HepG2 (cell line): Measurements from ENCODE around the gene HDGFL3. TPM values are rescaled to one million over a fixed set of nuclear protein-coding genes. Genes with fewer than 3 reads are reported as not detected.

ENCODE experiments used
- GTF2F1 ChIP-seq: fragments of 150-350 bp; IDR thresholded peaks from 2 replicates; pipeline ENCODE4 v1.6.1; 2014; ENCODE audit warnings: low read length
- KLF6 ChIP-seq: IDR thresholded peaks from 2 replicates; pipeline ENCODE4 v1.8.0; 2016; ENCODE audit warnings: missing biosample characterization, missing genetic modification reagents
- SOX13 ChIP-seq, 3 experiments: fragments of 450-650 bp in 1 of 3; sonication (generic) in 1 of 3; formaldehyde crosslinking in 1 of 3; IDR thresholded peaks in 2 of 3; conservative IDR thresholded peaks in 1 of 3; 2 replicates each; pipeline versions ENCODE4 v1.5.0 to v1.6.1; 2016 to 2020; ENCODE audit warnings: antibody characterized with exemption in 1 of 3, mild to moderate bottlenecking in 1 of 3, missing compliant biosample characterization in 1 of 3, missing genetic modification reagents in 1 of 3, moderate library complexity in 1 of 3
- ZBTB7A ChIP-seq: sonication (generic); formaldehyde crosslinking; IDR thresholded peaks from 2 replicates; pipeline ENCODE4 v1.8.0; 2022; ENCODE audit warnings: mild to moderate bottlenecking, missing genetic modification reagents
- ZNF235 ChIP-seq: sonication (generic); formaldehyde crosslinking; IDR thresholded peaks from 2 replicates; pipeline ENCODE4 v1.8.1; 2023; ENCODE audit warnings: mild to moderate bottlenecking, missing genetic modification reagents, borderline replicate concordance
- ZNF577 ChIP-seq: sonication (generic); formaldehyde crosslinking; IDR thresholded peaks from 2 replicates; pipeline ENCODE4 v1.4.0; 2020; ENCODE audit warnings: mild to moderate bottlenecking, low read depth, missing genetic modification reagents, borderline replicate concordance
- polyA plus RNA-seq, 8 experiments: library from polyadenylated mRNA; depleted of rRNA in 3 of 8; stranded (reverse) in 7 of 8; unstranded in 1 of 8; fragments of >200 nt; fragmentation: Illumina TruSeq in 4 of 8; extraction: Trizol in 4 of 8; gene quantifications; 2 replicates each; pipeline versions ENCODE4 v1.2.1 to v1.2.3, GENCODE V29; 2011 to 2016; ENCODE audit warnings: low read depth in 4 of 8, missing spikeins in 1 of 8, mixed read lengths in 1 of 8; ENCODE audit not compliant: insufficient read depth in 1 of 8
- total RNA-seq, 5 experiments: library from RNA; depleted of rRNA; stranded (reverse); fragments of >200 nt; fragmentation: Illumina TruSeq; extraction: Trizol; gene quantifications; 2 replicates each; pipeline ENCODE4 v1.2.3, GENCODE V29; 2016; ENCODE audit warnings: low read depth in 1 of 5
- TF ChIP-seq, protein P1 (sequence below): sonication (generic); formaldehyde crosslinking; IDR thresholded peaks from 2 replicates; pipeline ENCODE4 v1.5.1; 2020; ENCODE audit warnings: missing genetic modification reagents, mild to moderate bottlenecking, borderline replicate concordance
- TF ChIP-seq, protein P2 (sequence below): sonication (generic); formaldehyde crosslinking; IDR thresholded peaks from 2 replicates; pipeline ENCODE4 v1.4.0; 2020; ENCODE audit warnings: missing genetic modification reagents, borderline replicate concordance
- TF ChIP-seq, protein P3 (sequence below): sonication (generic); formaldehyde crosslinking; IDR thresholded peaks from 2 replicates; pipeline ENCODE4 v1.4.0; 2020; ENCODE audit warnings: missing genetic modification reagents, mild to moderate bottlenecking, borderline replicate concordance
- TF ChIP-seq, protein P4 (sequence below): sonication (generic); formaldehyde crosslinking; IDR thresholded peaks from 2 replicates; pipeline ENCODE4 v1.8.0; 2022; ENCODE audit warnings: low read depth, missing genetic modification reagents
- TF ChIP-seq, protein P5 (sequence below): sonication (generic); formaldehyde crosslinking; IDR thresholded peaks from 2 replicates; pipeline ENCODE4 v1.4.0; 2020; ENCODE audit warnings: mild to moderate bottlenecking, missing genetic modification reagents, borderline replicate concordance

Gene HDGFL3
- total and polyA plus RNA-seq, 2 of the 13 experiments (the other 11 are each of a cell fraction or from before 2014, with no cell fraction given): 0.07 to 0.09 TPM

DNA sequence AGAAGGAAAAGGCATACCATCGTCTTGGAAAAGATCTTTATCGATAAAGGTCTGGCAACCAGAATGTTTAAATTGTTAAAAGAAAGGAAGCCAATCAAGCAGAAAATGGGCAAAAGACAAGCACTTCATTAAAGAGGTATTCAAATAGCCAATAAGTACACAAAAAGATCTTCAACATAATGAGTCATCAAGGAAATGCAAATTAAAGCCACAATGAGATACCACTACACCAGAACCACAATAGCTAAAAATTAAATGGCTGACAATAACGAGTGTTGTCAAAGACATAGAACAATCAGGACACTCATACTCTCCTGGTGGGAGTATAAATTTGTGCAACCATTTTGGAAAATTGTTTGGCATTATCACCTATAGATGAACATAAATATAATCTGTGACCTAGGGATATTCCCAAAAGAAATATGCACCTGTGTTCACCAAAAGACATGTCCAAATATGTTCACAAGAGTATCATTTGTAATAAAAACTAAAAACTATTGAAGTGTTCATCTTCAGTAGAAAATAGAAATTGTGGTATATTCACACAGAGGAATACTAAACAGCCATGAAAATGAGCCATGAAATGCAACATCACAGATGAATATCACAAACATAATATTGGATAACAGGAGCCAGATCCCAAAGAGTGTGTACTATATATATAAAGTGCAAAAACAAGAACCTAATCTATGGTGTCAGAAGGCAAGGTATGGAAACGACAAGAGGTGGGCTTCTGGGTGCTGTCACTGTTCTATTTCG is 126.2 kb downstream of the HDGFL3 start (continued):
- TF ChIP-seq, protein P1, sequence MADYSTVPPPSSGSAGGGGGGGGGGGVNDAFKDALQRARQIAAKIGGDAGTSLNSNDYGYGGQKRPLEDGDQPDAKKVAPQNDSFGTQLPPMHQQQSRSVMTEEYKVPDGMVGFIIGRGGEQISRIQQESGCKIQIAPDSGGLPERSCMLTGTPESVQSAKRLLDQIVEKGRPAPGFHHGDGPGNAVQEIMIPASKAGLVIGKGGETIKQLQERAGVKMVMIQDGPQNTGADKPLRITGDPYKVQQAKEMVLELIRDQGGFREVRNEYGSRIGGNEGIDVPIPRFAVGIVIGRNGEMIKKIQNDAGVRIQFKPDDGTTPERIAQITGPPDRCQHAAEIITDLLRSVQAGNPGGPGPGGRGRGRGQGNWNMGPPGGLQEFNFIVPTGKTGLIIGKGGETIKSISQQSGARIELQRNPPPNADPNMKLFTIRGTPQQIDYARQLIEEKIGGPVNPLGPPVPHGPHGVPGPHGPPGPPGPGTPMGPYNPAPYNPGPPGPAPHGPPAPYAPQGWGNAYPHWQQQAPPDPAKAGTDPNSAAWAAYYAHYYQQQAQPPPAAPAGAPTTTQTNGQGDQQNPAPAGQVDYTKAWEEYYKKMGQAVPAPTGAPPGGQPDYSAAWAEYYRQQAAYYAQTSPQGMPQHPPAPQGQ: no peak
- no peak for TF ChIP-seq KLF6 (CRISPR knock-in tag)
- TF ChIP-seq SOX13 (IDR thresholded peaks at IDR 0.05): no peak
- TF ChIP-seq SOX13 (CRISPR knock-in tag; conservative IDR thresholded peaks at IDR 0.05 in 1 of 2, IDR thresholded peaks at IDR 0.05 in 1 of 2): no peak
- TF ChIP-seq, protein P2, sequence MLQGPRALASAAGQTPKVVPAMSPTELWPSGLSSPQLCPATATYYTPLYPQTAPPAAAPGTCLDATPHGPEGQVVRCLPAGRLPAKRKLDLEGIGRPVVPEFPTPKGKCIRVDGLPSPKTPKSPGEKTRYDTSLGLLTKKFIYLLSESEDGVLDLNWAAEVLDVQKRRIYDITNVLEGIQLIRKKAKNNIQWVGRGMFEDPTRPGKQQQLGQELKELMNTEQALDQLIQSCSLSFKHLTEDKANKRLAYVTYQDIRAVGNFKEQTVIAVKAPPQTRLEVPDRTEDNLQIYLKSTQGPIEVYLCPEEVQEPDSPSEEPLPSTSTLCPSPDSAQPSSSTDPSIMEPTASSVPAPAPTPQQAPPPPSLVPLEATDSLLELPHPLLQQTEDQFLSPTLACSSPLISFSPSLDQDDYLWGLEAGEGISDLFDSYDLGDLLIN (CRISPR knock-in tag): no peak
- TF ChIP-seq ZNF235: no peak
- TF ChIP-seq ZBTB7A (CRISPR knock-in tag): no peak
- TF ChIP-seq, protein P3, sequence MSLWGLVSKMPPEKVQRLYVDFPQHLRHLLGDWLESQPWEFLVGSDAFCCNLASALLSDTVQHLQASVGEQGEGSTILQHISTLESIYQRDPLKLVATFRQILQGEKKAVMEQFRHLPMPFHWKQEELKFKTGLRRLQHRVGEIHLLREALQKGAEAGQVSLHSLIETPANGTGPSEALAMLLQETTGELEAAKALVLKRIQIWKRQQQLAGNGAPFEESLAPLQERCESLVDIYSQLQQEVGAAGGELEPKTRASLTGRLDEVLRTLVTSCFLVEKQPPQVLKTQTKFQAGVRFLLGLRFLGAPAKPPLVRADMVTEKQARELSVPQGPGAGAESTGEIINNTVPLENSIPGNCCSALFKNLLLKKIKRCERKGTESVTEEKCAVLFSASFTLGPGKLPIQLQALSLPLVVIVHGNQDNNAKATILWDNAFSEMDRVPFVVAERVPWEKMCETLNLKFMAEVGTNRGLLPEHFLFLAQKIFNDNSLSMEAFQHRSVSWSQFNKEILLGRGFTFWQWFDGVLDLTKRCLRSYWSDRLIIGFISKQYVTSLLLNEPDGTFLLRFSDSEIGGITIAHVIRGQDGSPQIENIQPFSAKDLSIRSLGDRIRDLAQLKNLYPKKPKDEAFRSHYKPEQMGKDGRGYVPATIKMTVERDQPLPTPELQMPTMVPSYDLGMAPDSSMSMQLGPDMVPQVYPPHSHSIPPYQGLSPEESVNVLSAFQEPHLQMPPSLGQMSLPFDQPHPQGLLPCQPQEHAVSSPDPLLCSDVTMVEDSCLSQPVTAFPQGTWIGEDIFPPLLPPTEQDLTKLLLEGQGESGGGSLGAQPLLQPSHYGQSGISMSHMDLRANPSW (CRISPR knock-in tag): no peak
- TF ChIP-seq ZNF577: no peak
- TF ChIP-seq, protein P4, sequence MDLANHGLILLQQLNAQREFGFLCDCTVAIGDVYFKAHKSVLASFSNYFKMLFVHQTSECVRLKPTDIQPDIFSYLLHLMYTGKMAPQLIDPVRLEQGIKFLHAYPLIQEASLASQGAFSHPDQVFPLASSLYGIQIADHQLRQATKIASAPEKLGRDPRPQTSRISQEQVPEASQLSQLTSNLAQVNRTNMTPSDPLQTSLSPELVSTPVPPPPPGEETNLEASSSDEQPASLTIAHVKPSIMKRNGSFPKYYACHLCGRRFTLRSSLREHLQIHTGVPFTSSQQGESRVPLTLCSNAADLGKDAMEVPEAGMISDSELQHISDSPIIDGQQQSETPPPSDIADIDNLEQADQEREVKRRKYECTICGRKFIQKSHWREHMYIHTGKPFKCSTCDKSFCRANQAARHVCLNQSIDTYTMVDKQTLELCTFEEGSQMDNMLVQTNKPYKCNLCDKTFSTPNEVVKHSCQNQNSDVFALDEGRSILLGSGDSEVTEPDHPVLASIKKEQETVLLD (CRISPR knock-in tag): no peak
- TF ChIP-seq GTF2F1: no peak
- TF ChIP-seq, protein P5, sequence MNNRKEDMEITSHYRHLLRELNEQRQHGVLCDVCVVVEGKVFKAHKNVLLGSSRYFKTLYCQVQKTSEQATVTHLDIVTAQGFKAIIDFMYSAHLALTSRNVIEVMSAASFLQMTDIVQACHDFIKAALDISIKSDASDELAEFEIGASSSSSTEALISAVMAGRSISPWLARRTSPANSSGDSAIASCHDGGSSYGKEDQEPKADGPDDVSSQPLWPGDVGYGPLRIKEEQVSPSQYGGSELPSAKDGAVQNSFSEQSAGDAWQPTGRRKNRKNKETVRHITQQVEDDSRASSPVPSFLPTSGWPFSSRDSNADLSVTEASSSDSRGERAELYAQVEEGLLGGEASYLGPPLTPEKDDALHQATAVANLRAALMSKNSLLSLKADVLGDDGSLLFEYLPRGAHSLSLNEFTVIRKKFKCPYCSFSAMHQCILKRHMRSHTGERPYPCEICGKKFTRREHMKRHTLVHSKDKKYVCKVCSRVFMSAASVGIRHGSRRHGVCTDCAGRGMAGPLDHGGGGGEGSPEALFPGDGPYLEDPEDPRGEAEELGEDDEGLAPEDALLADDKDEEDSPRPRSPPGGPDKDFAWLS (CRISPR knock-in tag): no peak
